NCI-H446 treated with DMSO at 0.1 percent for 48 hours (cell line): ENCODE measurements around the gene FGF14.
A peak's percentile ranks its signal among the peaks of the same experiment; 100 is the strongest.

Experiments
- DNase-seq: peaks from one replicate; lab custom pipeline; 2025; lab: John Stamatoyannopoulos, UW

FGF14 gene

GRCh38 chr13:102367836-102368235 lies 34.0 kb downstream of the FGF14 start:
- no peak for DNase-seq

- no peak for DNase-seq
These were observed 40.7 kb downstream of the FGF14 start for GRCh38 chr13:102361113-102361512.

- DNase-seq = no peak
These were observed 42.6 kb downstream of the FGF14 start for GRCh38 chr13:102359264-102359663.

GRCh38 chr13:102355251-102355650 lies 46.6 kb downstream of the FGF14 start:
- DNase-seq = no peak

GRCh38 chr13:102354011-102354410 lies 47.8 kb downstream of the FGF14 start:
- no peak for DNase-seq

GRCh38 chr13:102351521-102351920 lies 50.3 kb downstream of the FGF14 start:
- DNase-seq = no peak

GRCh38 chr13:102347490-102347889 lies 54.4 kb downstream of the FGF14 start:
- no peak for DNase-seq

- DNase-seq = no peak
These were observed 55.1 kb downstream of the FGF14 start for GRCh38 chr13:102346769-102347168.

GRCh38 chr13:102344410-102344809 lies 57.4 kb downstream of the FGF14 start:
- DNase-seq = no peak

GRCh38 chr13:102333320-102334198 lies 68.3 kb downstream of the FGF14 start:
- peak; percentile 32 for DNase-seq

- no peak for DNase-seq
These were observed 72.9 kb downstream of the FGF14 start for GRCh38 chr13:102328909-102329308.

- no peak for DNase-seq
These were observed 74.7 kb downstream of the FGF14 start for GRCh38 chr13:102327119-102327617.

- no peak for DNase-seq
These were observed 75.3 kb downstream of the FGF14 start for GRCh38 chr13:102326381-102327118.

GRCh38 chr13:102325321-102325720 lies 76.5 kb downstream of the FGF14 start:
- no peak for DNase-seq

GRCh38 chr13:102323505-102323904 lies 78.3 kb downstream of the FGF14 start:
- no peak for DNase-seq

GRCh38 chr13:102323012-102323411 lies 78.8 kb downstream of the FGF14 start:
- no peak for DNase-seq

GRCh38 chr13:102322211-102322610 lies 79.6 kb downstream of the FGF14 start:
- DNase-seq = no peak

GRCh38 chr13:102318233-102318632 lies 83.6 kb downstream of the FGF14 start:
- no peak for DNase-seq

- no peak for DNase-seq
These were observed 84.3 kb downstream of the FGF14 start for GRCh38 chr13:102317593-102317992.

- DNase-seq = no peak
These were observed 85.1 kb downstream of the FGF14 start for GRCh38 chr13:102316732-102317131.

GRCh38 chr13:102312841-102313240 lies 89.0 kb downstream of the FGF14 start:
- DNase-seq = no peak

- no peak for DNase-seq
These were observed 89.9 kb downstream of the FGF14 start for GRCh38 chr13:102311901-102312300.

GRCh38 chr13:102311419-102311796 lies 90.4 kb downstream of the FGF14 start:
- no peak for DNase-seq
